Measurements from ENCODE around the gene MRTFB. TPM values are rescaled to one million over a fixed set of nuclear protein-coding genes. Genes with fewer than 3 reads are reported as not detected.

The MRTFB gene
- polyA plus RNA-seq, 1 experiment = 10.5 TPM

DNA sequence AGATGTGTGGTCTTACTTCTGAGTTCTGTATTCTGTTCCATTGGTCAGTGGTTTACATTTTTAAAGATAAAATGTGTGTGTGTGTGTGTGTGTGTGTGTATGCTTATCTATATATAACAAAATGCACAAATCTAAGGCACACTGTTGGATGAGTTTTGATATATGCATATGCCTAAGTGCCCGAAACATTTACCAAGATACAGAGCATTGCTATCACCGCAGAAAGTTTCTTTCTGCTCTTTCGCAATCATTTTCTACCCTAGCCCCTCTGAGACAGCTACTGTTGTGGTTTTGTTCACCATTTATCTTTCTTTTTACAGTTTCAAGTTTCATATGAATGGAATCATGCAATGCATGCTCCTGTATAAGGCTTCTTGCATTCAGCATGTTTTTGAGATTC is 97.0 kb downstream of the MRTFB start:
- no peaks in the 10 kb centered on the region for H3K9me3 ChIP-seq (ENCODE audit: control insufficient read depth, insufficient read depth, low read length)
- no peaks in the 10 kb centered on the region for H3K27me3 ChIP-seq (ENCODE audit: control insufficient read depth, insufficient read depth, low read length)
- no peak overlapping the region for H3K27ac ChIP-seq (ENCODE audit: low read depth, low read length)
- H3K4me3 ChIP-seq (ENCODE audit: low read depth, low read length) = no peak overlapping the region
- ChIA-PET POLR2A (no interaction called here), CTCF (no interaction called here)
- DNase-seq (ENCODE audit: low read depth, low spot score) = no peak
- TF ChIP-seq, protein P1, sequence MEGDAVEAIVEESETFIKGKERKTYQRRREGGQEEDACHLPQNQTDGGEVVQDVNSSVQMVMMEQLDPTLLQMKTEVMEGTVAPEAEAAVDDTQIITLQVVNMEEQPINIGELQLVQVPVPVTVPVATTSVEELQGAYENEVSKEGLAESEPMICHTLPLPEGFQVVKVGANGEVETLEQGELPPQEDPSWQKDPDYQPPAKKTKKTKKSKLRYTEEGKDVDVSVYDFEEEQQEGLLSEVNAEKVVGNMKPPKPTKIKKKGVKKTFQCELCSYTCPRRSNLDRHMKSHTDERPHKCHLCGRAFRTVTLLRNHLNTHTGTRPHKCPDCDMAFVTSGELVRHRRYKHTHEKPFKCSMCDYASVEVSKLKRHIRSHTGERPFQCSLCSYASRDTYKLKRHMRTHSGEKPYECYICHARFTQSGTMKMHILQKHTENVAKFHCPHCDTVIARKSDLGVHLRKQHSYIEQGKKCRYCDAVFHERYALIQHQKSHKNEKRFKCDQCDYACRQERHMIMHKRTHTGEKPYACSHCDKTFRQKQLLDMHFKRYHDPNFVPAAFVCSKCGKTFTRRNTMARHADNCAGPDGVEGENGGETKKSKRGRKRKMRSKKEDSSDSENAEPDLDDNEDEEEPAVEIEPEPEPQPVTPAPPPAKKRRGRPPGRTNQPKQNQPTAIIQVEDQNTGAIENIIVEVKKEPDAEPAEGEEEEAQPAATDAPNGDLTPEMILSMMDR (IDR thresholded peaks at IDR 0.05; ENCODE audit: low read depth, low read length) = no peak

DNA sequence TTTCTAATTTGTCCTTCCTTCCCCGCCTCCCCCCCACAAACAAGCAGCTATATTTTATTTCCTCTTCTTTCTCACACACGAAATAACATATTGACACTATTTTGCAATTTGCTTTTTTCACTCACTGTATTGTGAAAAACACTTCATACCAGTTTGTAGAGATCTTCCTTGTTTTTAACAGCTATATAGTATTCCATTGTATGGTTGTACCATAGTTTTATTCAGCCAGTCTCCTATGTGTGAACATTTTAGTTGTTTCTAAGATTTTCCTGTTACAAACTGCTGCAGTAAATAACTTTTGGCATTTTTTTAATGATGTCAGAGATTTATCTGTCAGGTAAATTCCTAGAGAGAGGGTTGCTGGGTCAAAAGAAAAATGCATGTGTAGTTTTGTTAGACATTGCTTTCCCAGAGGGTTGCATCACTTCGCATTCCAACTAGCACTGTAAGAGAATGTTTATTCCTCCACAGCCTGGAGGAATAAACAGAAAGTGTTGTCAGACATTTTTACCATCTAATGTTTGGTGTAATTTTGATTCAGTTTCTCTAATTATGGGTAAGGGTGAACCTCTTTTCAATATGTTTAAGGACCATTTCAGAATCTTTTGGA is 101.2 kb downstream of the MRTFB start:
- Histone ChIP-seq H3K9me3 (ENCODE audit: control insufficient read depth, insufficient read depth, low read length) (no peaks in the 10 kb centered on the region; the same call in 1 of the 2 replicates), H3K27me3 (ENCODE audit: control insufficient read depth, insufficient read depth, low read length) (no peaks in the 10 kb centered on the region), H3K27ac (ENCODE audit: low read depth, low read length) (no peak overlapping the region), H3K4me3 (ENCODE audit: low read depth, low read length) (no peak overlapping the region)
- DNase-seq (ENCODE audit: low read depth, low spot score) = peak; percentile 71
- CTCF ChIA-PET = interaction anchor here (0.7 to 2.7 kb wide), 4 partner anchors 14 to 253 kb away, joined by 3 to 8 read pairs (median 3); partner anchors contain the start of gene ERCC4
- POLR2A ChIA-PET = interaction anchor here (1.0 kb wide), 1 partner anchor 113 kb away, joined by 3 read pairs; no protein-coding TSS in a partner anchor
- TF ChIP-seq, protein P1 (IDR thresholded peaks at IDR 0.05; ENCODE audit: low read depth, low read length) = no peak

DNA sequence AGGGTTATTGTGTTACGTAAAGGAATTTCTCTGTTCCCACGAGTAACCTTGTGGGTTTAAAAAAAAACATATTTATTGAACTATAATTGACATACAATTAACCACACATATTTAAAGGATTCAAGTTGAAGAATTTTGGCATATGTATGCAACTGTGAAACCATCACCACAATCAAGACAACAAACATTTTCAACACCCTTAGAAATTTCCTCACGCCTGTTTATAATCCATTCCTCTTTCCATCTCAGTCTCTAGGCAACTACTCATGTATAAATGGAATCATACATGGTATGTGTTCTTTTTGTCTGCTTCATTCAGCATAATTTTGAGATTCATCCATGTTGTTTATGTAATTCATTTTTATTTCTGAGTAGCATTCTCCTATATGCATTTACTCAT is 104.0 kb downstream of the MRTFB start:
- H3K27ac ChIP-seq (ENCODE audit: low read depth, low read length) = no peak overlapping the region
- H3K27me3 ChIP-seq (ENCODE audit: control insufficient read depth, insufficient read depth, low read length) = no peaks in the 10 kb centered on the region
- H3K4me3 ChIP-seq (ENCODE audit: low read depth, low read length) = no peak overlapping the region
- TF ChIP-seq, protein P1 (IDR thresholded peaks at IDR 0.05; ENCODE audit: low read depth, low read length) = no peak
- CTCF ChIA-PET = interaction anchor here (2.1 kb wide), 1 partner anchor 11 kb away, joined by 5 read pairs; no protein-coding TSS in a partner anchor
- no peak for DNase-seq (ENCODE audit: low read depth, low spot score)
- POLR2A ChIA-PET = no interaction called here
- H3K9me3 ChIP-seq (ENCODE audit: control insufficient read depth, insufficient read depth, low read length) = no peaks in the 10 kb centered on the region; the same call in 1 of the 2 replicates

DNA sequence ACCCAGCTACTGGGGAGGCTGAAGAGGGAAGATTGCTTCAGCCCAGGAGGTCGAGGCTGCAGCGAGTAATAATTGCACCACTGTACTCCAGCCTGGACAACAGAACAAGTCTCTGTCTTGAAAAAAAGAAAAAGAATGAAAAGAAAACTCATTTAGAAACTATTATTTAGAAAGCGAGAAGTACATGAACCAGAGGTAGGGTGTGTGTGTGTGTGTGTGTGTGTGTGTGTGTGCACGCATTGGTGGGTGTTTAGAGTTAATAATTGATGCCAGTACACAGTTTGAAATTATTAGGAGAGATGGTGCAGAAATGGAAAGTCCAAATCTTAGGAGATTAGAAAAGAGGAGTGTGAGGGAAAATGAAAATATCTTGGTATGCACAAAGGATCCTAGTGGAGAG is 106.6 kb downstream of the MRTFB start:
- no peaks in the 10 kb centered on the region; the same call in 1 of the 2 replicates for H3K9me3 ChIP-seq (ENCODE audit: control insufficient read depth, insufficient read depth, low read length)
- H3K27ac ChIP-seq (ENCODE audit: low read depth, low read length) = no peak overlapping the region
- ChIA-PET POLR2A (no interaction called here), CTCF (interaction anchor here (0.8 kb wide), 1 partner anchor 254 kb away, joined by 4 read pairs; no protein-coding TSS in a partner anchor)
- no peak overlapping the region for H3K4me3 ChIP-seq (ENCODE audit: low read depth, low read length)
- H3K27me3 ChIP-seq (ENCODE audit: control insufficient read depth, insufficient read depth, low read length) = no peaks in the 10 kb centered on the region
- no peak for DNase-seq (ENCODE audit: low read depth, low spot score)
- TF ChIP-seq, protein P1 (IDR thresholded peaks at IDR 0.05; ENCODE audit: low read depth, low read length) = no peak

DNA sequence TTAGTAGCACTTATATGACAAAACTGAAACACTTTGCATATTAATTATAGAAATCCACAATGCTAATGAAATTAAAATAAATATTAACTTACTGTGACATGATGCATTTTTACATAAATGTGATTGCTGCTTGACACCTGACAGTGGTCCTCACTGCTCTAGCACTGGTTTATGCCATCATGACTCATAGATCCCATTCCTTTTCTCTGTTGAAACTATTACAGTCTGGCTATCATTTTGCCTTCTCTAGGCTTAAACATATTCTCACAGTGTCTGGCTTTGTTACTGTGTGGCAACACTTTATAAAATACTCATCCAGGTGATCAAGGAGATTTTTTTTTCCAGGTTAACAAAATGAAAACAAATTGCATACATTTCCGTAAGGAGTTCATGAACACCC is 108.0 kb downstream of the MRTFB start:
- H3K27me3 ChIP-seq (ENCODE audit: control insufficient read depth, insufficient read depth, low read length) = no peaks in the 10 kb centered on the region
- no peak for DNase-seq (ENCODE audit: low read depth, low spot score)
- ChIA-PET CTCF (no interaction called here), POLR2A (no interaction called here)
- H3K9me3 ChIP-seq (ENCODE audit: control insufficient read depth, insufficient read depth, low read length) = no peaks in the 10 kb centered on the region; the same call in 1 of the 2 replicates
- no peak overlapping the region for H3K4me3 ChIP-seq (ENCODE audit: low read depth, low read length)
- TF ChIP-seq, protein P1 (IDR thresholded peaks at IDR 0.05; ENCODE audit: low read depth, low read length) = no peak
- no peak overlapping the region for H3K27ac ChIP-seq (ENCODE audit: low read depth, low read length)

Measured in AG04450 (cell line).